ENCODE data around the gene TBC1D9B.

- TF ChIP-seq CTCF (IDR thresholded peaks at IDR 0.05) (no peak), ZFX (IDR thresholded peaks at IDR 0.05; ENCODE audit: borderline replicate concordance) (no peak)
Measured at GRCh38 chr5:179890751-179891682, 16.7 kb downstream of the TBC1D9B start.

Measured in 22Rv1 (cell line).